WTC11 (cell line): ENCODE measurements around the gene NR1D1. TPM values are rescaled to one million over a fixed set of nuclear protein-coding genes. Genes with fewer than 3 reads are reported as not detected.
A peak's percentile ranks its signal among the peaks of the same experiment; 100 is the strongest.

ENCODE experiments used
- ATAC-seq: fragments of 200-7000 bp; cut with Tn5 transposase; 2 replicates; pipeline ENCODE4 v1.10.0; 2021; ENCODE audit warnings: mild to moderate bottlenecking, moderate library complexity
- CTCF ChIA-PET: fragments of 300-600 bp; sonication (Branson Sonifier 250); formaldehyde crosslinking; loops from one replicate; lab custom pipeline; 2021; ENCODE audit warnings: antibody characterized with exemption; lab: Charles Lee
- POLR2A ChIA-PET: fragments of 350-600 bp; sonication (Branson Sonifier 250); formaldehyde crosslinking; loops from one replicate; lab custom pipeline; 2021; ENCODE audit warnings: antibody characterized with exemption; lab: Charles Lee
- DNase-seq: peaks from one replicate; pipeline ENCODE4 v3.0.0; 2021; ENCODE audit warnings: low spot score
- H3K27ac Mint-ChIP-seq: 2 replicates; pipeline ENCODE4 v1.8.0; 2021; ENCODE audit warnings: mixed read lengths
- H3K27me3 Mint-ChIP-seq: 2 replicates; pipeline ENCODE4 v1.8.0; 2021; ENCODE audit warnings: low read depth, mild to moderate bottlenecking, moderate library complexity, mixed read lengths
- H3K36me3 Mint-ChIP-seq: 2 replicates; pipeline ENCODE4 v1.8.0; 2021; ENCODE audit warnings: mixed read lengths
- H3K4me1 Mint-ChIP-seq: 2 replicates; pipeline ENCODE4 v1.8.0; 2022; ENCODE audit warnings: mixed read lengths
- H3K4me3 Mint-ChIP-seq: 2 replicates; pipeline ENCODE4 v1.8.0; 2021; ENCODE audit warnings: mild to moderate bottlenecking, moderate library complexity, mixed read lengths
- H3K9me3 Mint-ChIP-seq: 2 replicates; pipeline ENCODE4 v1.8.0; 2021; ENCODE audit warnings: mixed read lengths
- CTCF ChIP-seq: fragments of 200-600 bp; IDR thresholded peaks from 2 replicates; pipeline ENCODE4 v1.8.0; 2022; ENCODE audit warnings: antibody characterized with exemption
- FOXP1 ChIP-seq: sonication (generic); formaldehyde crosslinking; IDR thresholded peaks from 2 replicates; pipeline ENCODE4 v1.8.0; 2022; ENCODE audit warnings: missing genetic modification reagents, mild to moderate bottlenecking, moderate library complexity, borderline replicate concordance
- FOXP4 ChIP-seq: sonication (generic); formaldehyde crosslinking; IDR thresholded peaks from 2 replicates; pipeline ENCODE4 v1.8.0; 2022; ENCODE audit warnings: mild to moderate bottlenecking, missing genetic modification reagents
- IRF1 ChIP-seq: sonication (generic); formaldehyde crosslinking; IDR thresholded peaks from 2 replicates; pipeline ENCODE4 v1.8.0; 2023; ENCODE audit warnings: missing genetic modification reagents
- IRF2 ChIP-seq: sonication (generic); formaldehyde crosslinking; IDR thresholded peaks from 2 replicates; pipeline ENCODE4 v1.8.0; 2022; ENCODE audit warnings: low read depth, missing genetic modification reagents, borderline replicate concordance
- KAT7 ChIP-seq: sonication (generic); formaldehyde crosslinking; IDR thresholded peaks from 2 replicates; pipeline ENCODE4 v1.8.1; 2023; ENCODE audit warnings: missing genetic modification reagents, mild to moderate bottlenecking, borderline replicate concordance
- MAX ChIP-seq: sonication (generic); formaldehyde crosslinking; IDR thresholded peaks from 2 replicates; pipeline ENCODE4 v1.8.0; 2022; ENCODE audit warnings: mild to moderate bottlenecking, missing genetic modification reagents
- PRRX2 ChIP-seq: fragments of 250-450 bp; sonication (Bioruptor Pico); IDR thresholded peaks from 2 replicates; pipeline ENCODE4 v1.8.0; 2021; ENCODE audit warnings: mild to moderate bottlenecking
- SP1 ChIP-seq: sonication (generic); formaldehyde crosslinking; conservative IDR thresholded peaks from 2 replicates; pipeline ENCODE4 v1.8.1; 2022; ENCODE audit warnings: missing genetic modification reagents
- STAT6 ChIP-seq: sonication (generic); formaldehyde crosslinking; conservative IDR thresholded peaks from 2 replicates; pipeline ENCODE4 v1.8.1; 2023; ENCODE audit warnings: mild to moderate bottlenecking, low read depth, missing genetic modification reagents, moderate library complexity
- TCF7 ChIP-seq: sonication (generic); formaldehyde crosslinking; IDR thresholded peaks from 2 replicates; pipeline ENCODE4 v1.8.0; 2022; ENCODE audit warnings: mild to moderate bottlenecking, low read depth, missing genetic modification reagents, moderate library complexity
- USF2 ChIP-seq: sonication (generic); formaldehyde crosslinking; IDR thresholded peaks from 2 replicates; pipeline ENCODE4 v1.8.1; 2023; ENCODE audit warnings: mild to moderate bottlenecking, missing genetic modification reagents, moderate library complexity
- ZBTB43 ChIP-seq: sonication (generic); formaldehyde crosslinking; IDR thresholded peaks from 2 replicates; pipeline ENCODE4 v1.8.1; 2023; ENCODE audit warnings: mild to moderate bottlenecking, missing genetic modification reagents
- ZMAT4 ChIP-seq: fragments of 250-450 bp; sonication (Bioruptor Pico); IDR thresholded peaks from 2 replicates; pipeline ENCODE4 v1.9.0; 2021; ENCODE audit warnings: mild to moderate bottlenecking
- ZNF281 ChIP-seq: sonication (generic); formaldehyde crosslinking; IDR thresholded peaks from 2 replicates; pipeline ENCODE4 v1.8.0; 2023; ENCODE audit warnings: mild to moderate bottlenecking, missing genetic modification reagents
- ZNF317 ChIP-seq: sonication (generic); formaldehyde crosslinking; IDR thresholded peaks from 2 replicates; pipeline ENCODE4 v1.8.1; 2023; ENCODE audit warnings: low read depth, mild to moderate bottlenecking, moderate library complexity, missing genetic modification reagents, borderline replicate concordance
- ZNF423 ChIP-seq: fragments of 250-450 bp; sonication (Bioruptor Pico); IDR thresholded peaks from 2 replicates; pipeline ENCODE4 v2.1.2; 2022; ENCODE audit warnings: mild to moderate bottlenecking, moderate library complexity
- total RNA-seq: library from RNA; stranded (reverse); gene quantifications from 3 replicates; pipeline ENCODE4 v1.2.3, GENCODE V29; 2021

NR1D1 gene
- total RNA-seq, 1 experiment from 2014 or later: 5.6 TPM

GRCh38 chr17:40123811-40124114, 23.4 kb upstream of the NR1D1 start:
- ChIA-PET CTCF (interaction anchor here (0.6 to 5.3 kb wide), 14 partner anchors 12 to 228 kb away, joined by 3 to 120 read pairs (median 4); partner anchors contain the start of genes NR1D1 and PSMD3), POLR2A (interaction anchor here (0.7 to 3.1 kb wide), 11 partner anchors 11 to 95 kb away, joined by 3 to 28 read pairs (median 4); partner anchors contain the start of genes CASC3, MED24, NR1D1 and THRA)
- Mint-ChIP-seq H3K27ac (peak overlapping the region; percentile 99), H3K4me3 (peak overlapping the region; percentile 98), H3K4me1 (peaks cover 20% of the 10 kb centered on the region), H3K9me3 (no peaks in the 10 kb centered on the region), H3K27me3 (no peaks in the 10 kb centered on the region), H3K36me3 (peaks cover 26% of the 10 kb centered on the region)
- ATAC-seq (no peak), DNase-seq (no peak)
- TF ChIP-seq IRF1 (CRISPR knock-in tag) (no peak), MAX (CRISPR knock-in tag) (0 out of 2 replicates have a peak, but pooled peaks have one; percentile 5), TCF7 (CRISPR knock-in tag) (no peak), ZNF317 (CRISPR knock-in tag) (no peak), PRRX2 (CRISPR knock-in tag) (no peak), ZNF423 (no peak), IRF2 (CRISPR knock-in tag) (no peak)

GRCh38 chr17:40122999-40123810, 22.8 kb upstream of the NR1D1 start:
- ChIA-PET CTCF (interaction anchor here (0.6 to 5.3 kb wide), 16 partner anchors 12 to 495 kb away, joined by 3 to 120 read pairs (median 4); partner anchors contain the start of genes NR1D1, PSMD3 and THRA), POLR2A (interaction anchor here (0.7 to 3.1 kb wide), 12 partner anchors 11 to 96 kb away, joined by 3 to 28 read pairs (median 4); partner anchors contain the start of genes CASC3, MED24, NR1D1 and THRA)
- Mint-ChIP-seq H3K27me3 (no peaks in the 10 kb centered on the region), H3K4me3 (peak overlapping the region; percentile 98), H3K27ac (peak overlapping the region; percentile 99), H3K4me1 (peaks cover 23% of the 10 kb centered on the region), H3K9me3 (no peaks in the 10 kb centered on the region), H3K36me3 (peaks cover 26% of the 10 kb centered on the region)
- DNase-seq (peak; percentile 82), ATAC-seq (peak; percentile 60)
- no peak for TF ChIP-seq ZBTB43
- TF ChIP-seq CTCF: no peak
- TF ChIP-seq ZNF281 (CRISPR knock-in tag): 0 out of 2 replicates have a peak, but pooled peaks have one; percentile 23
- TF ChIP-seq IRF2 (CRISPR knock-in tag): no peak
- TF ChIP-seq ZMAT4 (CRISPR knock-in tag): peak; percentile 76; the same call in 1 of the 2 replicates
- no peak for TF ChIP-seq PRRX2 (CRISPR knock-in tag)
- peak; percentile 30; the same call in 1 of the 2 replicates for TF ChIP-seq FOXP1 (CRISPR knock-in tag)
- TF ChIP-seq FOXP4 (CRISPR knock-in tag): no peak
- no peak for TF ChIP-seq STAT6 (CRISPR knock-in tag)
- no peak for TF ChIP-seq KAT7
- no peak for TF ChIP-seq USF2 (CRISPR knock-in tag)
- TF ChIP-seq SP1 (CRISPR knock-in tag): 0 out of 2 replicates have a peak, but pooled peaks have one; percentile 20
